DMS 273 (cell line): Measurements from ENCODE around the gene ALDH5A1.

Source experiments
- DNase-seq: peaks from one replicate; lab custom pipeline; 2025; ENCODE audit not compliant: unreplicated experiment; lab: John Stamatoyannopoulos, UW

ALDH5A1 gene

GRCh38 chr6:24564081-24564480 is 69.3 kb downstream of the ALDH5A1 start:
- no peak for DNase-seq

- DNase-seq = no peak
Observed at GRCh38 chr6:24565196-24565595, 70.4 kb downstream of the ALDH5A1 start.

GRCh38 chr6:24566020-24566767 is 71.4 kb downstream of the ALDH5A1 start:
- DNase-seq = no peak

- no peak for DNase-seq
Observed at GRCh38 chr6:24568683-24569082, 73.9 kb downstream of the ALDH5A1 start.

- no peak for DNase-seq
Observed at GRCh38 chr6:24569811-24570210, 75.0 kb downstream of the ALDH5A1 start.

GRCh38 chr6:24571361-24571760 is 76.6 kb downstream of the ALDH5A1 start:
- DNase-seq = no peak

- DNase-seq = no peak
Observed at GRCh38 chr6:24574809-24575208, 80.0 kb downstream of the ALDH5A1 start.

- DNase-seq = no peak
Observed at GRCh38 chr6:24576447-24576846, 81.7 kb downstream of the ALDH5A1 start.

GRCh38 chr6:24581084-24581669 is 86.4 kb downstream of the ALDH5A1 start:
- peak; percentile 86 for DNase-seq

GRCh38 chr6:24583463-24584381 is 89.0 kb downstream of the ALDH5A1 start:
- peak; percentile 90 for DNase-seq

- no peak for DNase-seq
Observed at GRCh38 chr6:24584382-24584720, 89.6 kb downstream of the ALDH5A1 start.
